Right lobe of liver (tissue), 4 donors: Measurements from ENCODE around the gene TENM4.
"Not testable (repeated sequence)": the region's sequence is repeated elsewhere in the genome, so short reads cannot be mapped to it uniquely, and the experiment has no call there.

Experiments
- CTCF ChIP-seq, 4 donors: fragments of 200-600 bp in 3 of 4; fragments of 450-650 bp in 1 of 4; IDR thresholded peaks; one replicate each; pipeline versions ENCODE4 v1.5.1 to v1.8.0; 2016 to 2022; ENCODE audit warnings: antibody characterized with exemption in 4 of 4, mild to moderate bottlenecking in 2 of 4
- POLR2A ChIP-seq: fragments of 450-650 bp; IDR thresholded peaks from one replicate; pipeline ENCODE4 v1.6.1; 2017; ENCODE audit warnings: antibody characterized with exemption, mild to moderate bottlenecking
- donor health status: DM: no; HTN: no; CAD: no.
- donor health status: DM: no; HTN: no; CAD: no.
- donor health status: DM: no; HTN: yes; CAD: no.

GRCh38 chr11:78827291-78827690, 613.5 kb downstream of the TENM4 start:
- TF ChIP-seq CTCF (IDR thresholded peaks at IDR 0.05); POLR2A: not testable (repeated sequence)
